Calu3 (cell line): ENCODE data around the gene MLLT3. TPM values are rescaled to one million over a fixed set of nuclear protein-coding genes. Genes with fewer than 3 reads are reported as not detected.

Source experiments
- BruUV-seq: library from RNA; stranded (reverse); fragments of 400-500 nt; replicated peaks from 2 replicates; lab custom pipeline; 2021; lab: Mats Ljungman, UMichigan
- CTCF ChIA-PET: fragments of 300-600 bp; sonication (Branson Sonifier 250); formaldehyde crosslinking; loops from one replicate; lab custom pipeline; 2022; ENCODE audit warnings: antibody characterized with exemption; lab: Charles Lee
- DNase-seq: peaks from one replicate; pipeline ENCODE4 v3.0.0; 2022
- H3K27ac Mint-ChIP-seq: one replicate; pipeline ENCODE4 v1.8.0; 2022; ENCODE audit warnings: mixed read lengths; ENCODE audit not compliant: unreplicated experiment
- H3K27me3 Mint-ChIP-seq: one replicate; pipeline ENCODE4 v1.8.0; 2022; ENCODE audit warnings: mixed read lengths; ENCODE audit not compliant: unreplicated experiment
- H3K36me3 Mint-ChIP-seq: one replicate; pipeline ENCODE4 v1.8.0; 2022; ENCODE audit warnings: mild to moderate bottlenecking, moderate library complexity, mixed read lengths; ENCODE audit not compliant: insufficient read depth, unreplicated experiment
- H3K4me1 Mint-ChIP-seq: one replicate; pipeline ENCODE4 v1.8.0; 2022; ENCODE audit warnings: mild to moderate bottlenecking, low read depth, mixed read lengths; ENCODE audit not compliant: unreplicated experiment
- H3K4me3 Mint-ChIP-seq: one replicate; pipeline ENCODE4 v1.8.0; 2022; ENCODE audit warnings: mild to moderate bottlenecking, low read depth, moderate library complexity, mixed read lengths; ENCODE audit not compliant: unreplicated experiment
- H3K9me3 Mint-ChIP-seq: one replicate; pipeline ENCODE4 v1.8.0; 2022; ENCODE audit warnings: low read depth, mixed read lengths; ENCODE audit not compliant: unreplicated experiment
- intact Hi-C: fragments of 100-400 bp; cut with micrococcal nuclease; formaldehyde crosslinking; loops from one replicate; pipeline ENCODE4 v1.10.0; 2022; ENCODE audit not compliant: unreplicated experiment
- total RNA-seq: library from RNA; stranded (reverse); gene quantifications from 2 replicates; pipeline ENCODE4 v1.2.3, GENCODE V29; 2022
- TF ChIP-seq, protein P1 (sequence below): fragments of 200-600 bp; IDR thresholded peaks from one replicate; pipeline ENCODE4 v1.8.0; 2022; ENCODE audit warnings: antibody characterized with exemption; ENCODE audit not compliant: unreplicated experiment

MLLT3 gene
- total RNA-seq, 1 experiment from 2014 or later: 23.1 TPM

DNA sequence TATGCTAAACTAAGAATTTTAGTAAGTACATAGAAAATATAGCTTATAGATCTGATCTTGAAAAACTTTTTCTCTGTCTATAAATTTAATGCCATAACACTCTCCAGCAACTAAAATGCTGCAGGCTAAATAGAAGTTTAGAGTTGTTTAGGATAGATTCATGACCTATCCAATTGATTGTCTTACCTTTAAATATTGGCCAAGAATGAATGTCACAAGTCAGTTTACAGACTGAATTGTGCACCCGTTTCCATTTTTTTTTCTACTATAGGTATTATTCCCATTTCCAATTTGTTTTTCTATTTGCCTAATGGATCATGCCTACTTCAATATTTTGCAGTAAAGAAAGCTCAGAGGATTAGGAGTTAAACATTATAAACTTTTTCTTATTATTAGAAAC is 129.5 kb downstream of the MLLT3 start:
- H3K9me3 Mint-ChIP-seq: no peaks in the 10 kb centered on the region
- intact Hi-C loops: no loop called here
- no peak for DNase-seq
- no peak overlapping the region for H3K4me3 Mint-ChIP-seq
- BruUV-seq: no TSS peak
- H3K27me3 Mint-ChIP-seq: no peaks in the 10 kb centered on the region
- CTCF ChIA-PET: no interaction called here
- no peaks in the 10 kb centered on the region for H3K4me1 Mint-ChIP-seq
- no peaks in the 10 kb centered on the region for H3K36me3 Mint-ChIP-seq
- TF ChIP-seq, protein P1, sequence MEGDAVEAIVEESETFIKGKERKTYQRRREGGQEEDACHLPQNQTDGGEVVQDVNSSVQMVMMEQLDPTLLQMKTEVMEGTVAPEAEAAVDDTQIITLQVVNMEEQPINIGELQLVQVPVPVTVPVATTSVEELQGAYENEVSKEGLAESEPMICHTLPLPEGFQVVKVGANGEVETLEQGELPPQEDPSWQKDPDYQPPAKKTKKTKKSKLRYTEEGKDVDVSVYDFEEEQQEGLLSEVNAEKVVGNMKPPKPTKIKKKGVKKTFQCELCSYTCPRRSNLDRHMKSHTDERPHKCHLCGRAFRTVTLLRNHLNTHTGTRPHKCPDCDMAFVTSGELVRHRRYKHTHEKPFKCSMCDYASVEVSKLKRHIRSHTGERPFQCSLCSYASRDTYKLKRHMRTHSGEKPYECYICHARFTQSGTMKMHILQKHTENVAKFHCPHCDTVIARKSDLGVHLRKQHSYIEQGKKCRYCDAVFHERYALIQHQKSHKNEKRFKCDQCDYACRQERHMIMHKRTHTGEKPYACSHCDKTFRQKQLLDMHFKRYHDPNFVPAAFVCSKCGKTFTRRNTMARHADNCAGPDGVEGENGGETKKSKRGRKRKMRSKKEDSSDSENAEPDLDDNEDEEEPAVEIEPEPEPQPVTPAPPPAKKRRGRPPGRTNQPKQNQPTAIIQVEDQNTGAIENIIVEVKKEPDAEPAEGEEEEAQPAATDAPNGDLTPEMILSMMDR: no peak
- H3K27ac Mint-ChIP-seq: no peak overlapping the region

DNA sequence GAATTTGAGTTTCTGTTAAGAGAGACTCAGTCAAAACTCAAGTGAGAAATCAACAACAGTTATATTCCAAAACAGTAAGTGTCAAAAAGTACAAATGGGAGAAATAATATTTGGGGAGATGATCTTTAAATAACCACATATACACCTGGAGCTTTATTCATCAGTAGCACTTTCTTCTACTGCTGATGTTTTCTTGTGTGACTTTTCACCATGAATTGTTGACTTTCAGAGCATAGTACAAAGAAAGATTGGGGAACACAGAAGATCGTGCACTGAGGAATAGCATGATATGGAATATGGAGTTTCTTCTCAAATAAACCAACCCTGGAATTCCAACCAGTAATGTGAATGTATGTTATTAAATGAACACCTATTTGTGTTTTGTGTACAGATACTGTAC is 130.7 kb downstream of the MLLT3 start:
- Mint-ChIP-seq H3K9me3 (no peaks in the 10 kb centered on the region), H3K36me3 (no peaks in the 10 kb centered on the region), H3K4me3 (no peak overlapping the region), H3K4me1 (no peaks in the 10 kb centered on the region), H3K27ac (no peak overlapping the region), H3K27me3 (no peaks in the 10 kb centered on the region)
- DNase-seq: no peak
- TF ChIP-seq, protein P1: no peak
- BruUV-seq: no TSS peak
- CTCF ChIA-PET: no interaction called here
- intact Hi-C loops: no loop called here

DNA sequence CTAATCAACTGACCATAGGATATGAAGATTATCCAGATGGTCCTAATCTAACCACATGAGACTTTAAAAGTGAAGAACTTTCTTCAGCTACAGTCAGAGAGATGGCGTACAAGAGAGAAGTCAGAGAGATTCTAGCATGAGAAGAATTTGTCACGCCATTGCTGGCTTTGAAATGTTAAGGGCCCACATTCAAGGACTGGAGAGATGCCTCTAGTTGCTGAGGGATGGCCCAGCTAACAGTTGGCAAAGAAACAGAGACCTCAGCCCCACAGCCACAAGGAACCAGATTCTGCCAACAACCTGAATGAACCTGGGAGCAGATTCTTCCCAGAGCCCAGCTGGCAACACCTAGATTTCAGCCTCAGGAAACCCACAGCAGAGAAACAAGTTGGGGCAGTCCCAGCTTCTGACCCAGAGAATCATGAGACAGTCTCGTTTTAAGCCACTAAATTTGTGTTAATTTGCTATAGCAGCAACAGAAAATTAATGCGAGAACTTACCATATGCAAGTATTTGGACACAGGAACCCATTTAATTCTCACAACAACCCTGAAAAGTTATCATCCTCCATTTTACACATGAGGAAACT is 132.0 kb downstream of the MLLT3 start:
- Mint-ChIP-seq H3K27me3 (no peaks in the 10 kb centered on the region), H3K9me3 (no peaks in the 10 kb centered on the region), H3K4me3 (no peak overlapping the region), H3K4me1 (no peaks in the 10 kb centered on the region), H3K27ac (no peak overlapping the region), H3K36me3 (no peaks in the 10 kb centered on the region)
- no peak for DNase-seq
- TF ChIP-seq, protein P1: no peak
- CTCF ChIA-PET: no interaction called here
- intact Hi-C loops: no loop called here
- no TSS peak for BruUV-seq

DNA sequence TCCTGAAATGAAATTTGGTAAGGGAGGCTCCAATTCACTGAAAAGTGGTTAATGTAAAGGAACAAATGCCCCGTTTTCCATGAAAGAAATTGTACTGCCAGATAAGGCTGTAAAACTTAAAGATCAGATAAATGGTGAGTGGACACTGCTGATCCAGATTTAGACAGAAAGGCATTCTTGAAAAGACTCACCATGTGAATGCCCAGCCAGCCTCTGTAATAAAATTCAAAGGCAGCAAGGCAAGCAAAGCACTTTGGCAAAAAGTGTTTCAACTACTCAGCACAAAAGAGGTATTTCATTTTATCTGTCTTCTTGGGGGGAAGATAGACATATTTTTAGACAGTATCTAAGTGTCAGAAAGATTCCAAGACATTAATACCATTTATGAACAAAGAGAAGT is 133.6 kb downstream of the MLLT3 start:
- CTCF ChIA-PET: no interaction called here
- BruUV-seq: no TSS peak
- TF ChIP-seq, protein P1: no peak
- no peak overlapping the region for H3K27ac Mint-ChIP-seq
- H3K4me3 Mint-ChIP-seq: no peak overlapping the region
- H3K27me3 Mint-ChIP-seq: no peaks in the 10 kb centered on the region
- no peaks in the 10 kb centered on the region for H3K9me3 Mint-ChIP-seq
- intact Hi-C loops: no loop called here
- no peak for DNase-seq
- no peaks in the 10 kb centered on the region for H3K4me1 Mint-ChIP-seq
- H3K36me3 Mint-ChIP-seq: no peaks in the 10 kb centered on the region
